Measurements from ENCODE around the gene FBXW5. TPM values are rescaled to one million over a fixed set of nuclear protein-coding genes. Genes with fewer than 3 reads are reported as not detected.

FBXW5 gene
- total RNA-seq, 1 experiment from 2014 or later, result 72.6 TPM

DNA sequence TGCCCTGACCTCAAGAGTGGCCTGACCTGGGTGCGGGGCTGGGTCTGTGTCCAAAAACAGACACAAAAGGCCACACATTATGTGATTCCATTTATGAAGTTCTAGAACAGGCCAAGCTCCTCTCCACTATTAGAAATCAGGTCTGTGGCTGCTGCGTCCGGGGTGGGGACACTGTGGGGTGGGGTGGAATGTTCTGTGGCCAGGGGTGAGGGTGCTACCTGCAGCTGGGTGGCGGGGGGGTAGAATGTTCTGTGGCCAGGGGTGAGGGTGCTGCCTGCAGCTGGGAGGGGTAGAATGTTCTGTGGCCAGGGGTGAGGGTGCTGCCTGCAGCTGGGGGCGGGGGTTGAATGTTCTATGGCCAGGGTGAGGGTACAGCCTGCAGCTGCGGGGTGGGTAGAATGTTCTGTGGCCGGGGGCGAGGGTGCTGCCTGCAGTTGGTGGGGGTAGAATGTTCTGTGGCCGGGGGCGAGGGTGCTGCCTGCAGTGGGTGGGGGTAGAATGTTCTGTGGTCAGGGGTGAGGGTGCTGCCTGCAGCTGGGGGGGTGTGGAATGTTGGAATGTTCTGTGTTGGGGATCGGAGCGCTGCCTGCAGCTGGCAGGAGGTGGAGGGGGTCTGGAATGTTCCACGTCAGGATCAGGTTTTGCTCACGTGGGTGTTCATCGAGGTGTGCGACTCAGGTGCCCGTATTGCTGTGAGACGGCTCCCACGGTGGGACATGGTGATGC is 15.8 kb upstream of the FBXW5 start:
- Histone ChIP-seq H3K36me3 (ENCODE audit: control insufficient read depth, insufficient read depth, low read length) (no peaks in the 10 kb centered on the region), H3K27ac (ENCODE audit: low read length) (no peak overlapping the region), H3K27me3 (ENCODE audit: control insufficient read depth, insufficient read depth, low read length) (no peaks in the 10 kb centered on the region), H3K4me3 (ENCODE audit: low read depth in 2 of 2, low read length in 2 of 2) (no peak overlapping the region), H3K4me1 (ENCODE audit: control insufficient read depth, insufficient read depth, low read length) (peaks cover 5% of the 10 kb centered on the region; the same call in 1 of the 2 replicates), H3K9me3 (ENCODE audit: control insufficient read depth, insufficient read depth, low read depth, low read length) (no peaks in the 10 kb centered on the region)
- no peak for ATAC-seq
- in situ Hi-C loops (cut with HindIII; ENCODE audit: low pct_unique_long_range_greater_than_20kb, low sequenced_read_pairs), result no loop called here
- no peak for DNase-seq (ENCODE audit: low read depth, low spot score)
- BruUV-seq (replicated peaks), result no TSS peak
- ChIA-PET POLR2A (no interaction called here), CTCF (interaction anchor here (0.6 kb wide), 1 partner anchor 47 kb away, joined by 7 read pairs; no protein-coding TSS in a partner anchor)
- TF ChIP-seq TCF7L2 (IDR thresholded peaks at IDR 0.05; ENCODE audit: low read depth, low read length), result no peak
- TF ChIP-seq, protein P1, sequence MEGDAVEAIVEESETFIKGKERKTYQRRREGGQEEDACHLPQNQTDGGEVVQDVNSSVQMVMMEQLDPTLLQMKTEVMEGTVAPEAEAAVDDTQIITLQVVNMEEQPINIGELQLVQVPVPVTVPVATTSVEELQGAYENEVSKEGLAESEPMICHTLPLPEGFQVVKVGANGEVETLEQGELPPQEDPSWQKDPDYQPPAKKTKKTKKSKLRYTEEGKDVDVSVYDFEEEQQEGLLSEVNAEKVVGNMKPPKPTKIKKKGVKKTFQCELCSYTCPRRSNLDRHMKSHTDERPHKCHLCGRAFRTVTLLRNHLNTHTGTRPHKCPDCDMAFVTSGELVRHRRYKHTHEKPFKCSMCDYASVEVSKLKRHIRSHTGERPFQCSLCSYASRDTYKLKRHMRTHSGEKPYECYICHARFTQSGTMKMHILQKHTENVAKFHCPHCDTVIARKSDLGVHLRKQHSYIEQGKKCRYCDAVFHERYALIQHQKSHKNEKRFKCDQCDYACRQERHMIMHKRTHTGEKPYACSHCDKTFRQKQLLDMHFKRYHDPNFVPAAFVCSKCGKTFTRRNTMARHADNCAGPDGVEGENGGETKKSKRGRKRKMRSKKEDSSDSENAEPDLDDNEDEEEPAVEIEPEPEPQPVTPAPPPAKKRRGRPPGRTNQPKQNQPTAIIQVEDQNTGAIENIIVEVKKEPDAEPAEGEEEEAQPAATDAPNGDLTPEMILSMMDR (IDR thresholded peaks at IDR 0.05), result no peak
- no peak for TF ChIP-seq SIN3A (IDR thresholded peaks at IDR 0.05; ENCODE audit: borderline replicate concordance, insufficient read depth, low read depth, low read length)
- TF ChIP-seq, protein P2, sequence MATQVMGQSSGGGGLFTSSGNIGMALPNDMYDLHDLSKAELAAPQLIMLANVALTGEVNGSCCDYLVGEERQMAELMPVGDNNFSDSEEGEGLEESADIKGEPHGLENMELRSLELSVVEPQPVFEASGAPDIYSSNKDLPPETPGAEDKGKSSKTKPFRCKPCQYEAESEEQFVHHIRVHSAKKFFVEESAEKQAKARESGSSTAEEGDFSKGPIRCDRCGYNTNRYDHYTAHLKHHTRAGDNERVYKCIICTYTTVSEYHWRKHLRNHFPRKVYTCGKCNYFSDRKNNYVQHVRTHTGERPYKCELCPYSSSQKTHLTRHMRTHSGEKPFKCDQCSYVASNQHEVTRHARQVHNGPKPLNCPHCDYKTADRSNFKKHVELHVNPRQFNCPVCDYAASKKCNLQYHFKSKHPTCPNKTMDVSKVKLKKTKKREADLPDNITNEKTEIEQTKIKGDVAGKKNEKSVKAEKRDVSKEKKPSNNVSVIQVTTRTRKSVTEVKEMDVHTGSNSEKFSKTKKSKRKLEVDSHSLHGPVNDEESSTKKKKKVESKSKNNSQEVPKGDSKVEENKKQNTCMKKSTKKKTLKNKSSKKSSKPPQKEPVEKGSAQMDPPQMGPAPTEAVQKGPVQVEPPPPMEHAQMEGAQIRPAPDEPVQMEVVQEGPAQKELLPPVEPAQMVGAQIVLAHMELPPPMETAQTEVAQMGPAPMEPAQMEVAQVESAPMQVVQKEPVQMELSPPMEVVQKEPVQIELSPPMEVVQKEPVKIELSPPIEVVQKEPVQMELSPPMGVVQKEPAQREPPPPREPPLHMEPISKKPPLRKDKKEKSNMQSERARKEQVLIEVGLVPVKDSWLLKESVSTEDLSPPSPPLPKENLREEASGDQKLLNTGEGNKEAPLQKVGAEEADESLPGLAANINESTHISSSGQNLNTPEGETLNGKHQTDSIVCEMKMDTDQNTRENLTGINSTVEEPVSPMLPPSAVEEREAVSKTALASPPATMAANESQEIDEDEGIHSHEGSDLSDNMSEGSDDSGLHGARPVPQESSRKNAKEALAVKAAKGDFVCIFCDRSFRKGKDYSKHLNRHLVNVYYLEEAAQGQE (IDR thresholded peaks at IDR 0.05; ENCODE audit: insufficient read depth in 1 of 2, low read depth in 2 of 2, low read length in 1 of 2), result no peak
- TF ChIP-seq POLR2AphosphoS5 (IDR thresholded peaks at IDR 0.05; ENCODE audit: low read depth, low read length), result no peak
- intact Hi-C loops (cut with micrococcal nuclease; ENCODE audit: unreplicated experiment), result no loop called here

DNA sequence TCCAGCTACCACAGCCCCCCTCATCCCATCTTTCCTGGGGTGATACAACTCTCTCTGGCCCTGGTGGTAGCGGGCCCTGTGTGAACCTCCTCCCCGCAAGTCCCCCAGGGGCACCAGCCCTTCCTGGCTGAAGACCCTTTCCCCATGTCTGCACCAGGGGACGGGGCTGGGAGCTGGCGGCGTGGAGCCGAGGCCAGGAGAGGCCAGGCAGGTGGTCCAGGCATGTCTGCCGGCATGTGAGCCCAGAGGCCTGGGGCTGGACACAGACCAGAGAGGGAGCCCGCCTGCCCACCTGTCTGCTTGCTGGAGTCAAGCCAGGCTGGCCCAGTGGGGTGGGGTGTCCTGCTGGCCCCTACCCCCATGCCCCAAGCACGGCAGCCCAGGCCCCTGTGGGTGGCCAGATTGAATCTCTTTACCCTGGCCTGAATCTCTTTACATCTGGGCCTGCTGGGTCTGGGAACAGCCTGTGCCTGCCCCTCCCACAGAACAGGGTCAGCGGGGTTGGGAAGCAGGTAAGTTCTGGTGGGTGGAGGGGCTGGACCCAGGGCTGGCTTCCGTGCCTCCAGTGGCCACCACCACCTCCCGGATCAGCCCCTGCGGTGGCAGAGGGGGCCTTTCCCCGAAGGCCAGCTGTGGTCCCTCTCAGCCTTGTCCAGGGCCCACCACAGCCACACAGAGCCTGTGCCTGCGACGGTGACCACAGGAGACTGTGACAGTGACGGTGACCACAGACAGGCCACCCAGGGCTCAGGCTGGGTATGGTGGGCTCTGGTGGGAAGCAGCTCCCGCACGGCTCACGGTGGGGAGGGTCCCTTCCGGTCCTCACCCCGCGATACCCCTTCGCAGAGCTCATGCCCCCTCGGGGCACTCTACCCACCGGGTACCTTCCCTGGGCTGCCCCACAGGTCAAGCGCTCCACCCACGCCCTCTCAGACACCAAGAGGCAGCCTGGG is 14.6 kb upstream of the FBXW5 start:
- no peak overlapping the region for H3K4me3 ChIP-seq (ENCODE audit: low read depth in 2 of 2, low read length in 2 of 2)
- H3K27ac ChIP-seq (ENCODE audit: low read length), result no peak overlapping the region
- no peaks in the 10 kb centered on the region for H3K27me3 ChIP-seq (ENCODE audit: control insufficient read depth, insufficient read depth, low read length)
- CTCF ChIA-PET, result interaction anchor here (0.6 kb wide), 1 partner anchor 48 kb away, joined by 7 read pairs; no protein-coding TSS in a partner anchor
- POLR2A ChIA-PET, result no interaction called here
- in situ Hi-C loops (cut with HindIII; ENCODE audit: low pct_unique_long_range_greater_than_20kb, low sequenced_read_pairs), result no loop called here
- TF ChIP-seq, protein P2 (IDR thresholded peaks at IDR 0.05; ENCODE audit: insufficient read depth in 1 of 2, low read depth in 2 of 2, low read length in 1 of 2), result no peak
- TF ChIP-seq TCF7L2 (IDR thresholded peaks at IDR 0.05; ENCODE audit: low read depth, low read length) (no peak), POLR2AphosphoS5 (IDR thresholded peaks at IDR 0.05; ENCODE audit: low read depth, low read length) (no peak), SIN3A (IDR thresholded peaks at IDR 0.05; ENCODE audit: borderline replicate concordance, insufficient read depth, low read depth, low read length) (no peak)
- TF ChIP-seq, protein P1 (IDR thresholded peaks at IDR 0.05), result no peak
- DNase-seq (ENCODE audit: low read depth, low spot score) (no peak), ATAC-seq (no peak)
- intact Hi-C loops (cut with micrococcal nuclease; ENCODE audit: unreplicated experiment), result no loop called here
- no TSS peak for BruUV-seq (replicated peaks)
- H3K36me3 ChIP-seq (ENCODE audit: control insufficient read depth, insufficient read depth, low read length), result no peaks in the 10 kb centered on the region
- H3K9me3 ChIP-seq (ENCODE audit: control insufficient read depth, insufficient read depth, low read depth, low read length), result no peaks in the 10 kb centered on the region
- H3K4me1 ChIP-seq (ENCODE audit: control insufficient read depth, insufficient read depth, low read length), result no peaks in the 10 kb centered on the region
